Erythroblast (primary cell): ENCODE results near the gene ORC1.

ENCODE experiments used
- GATA1 ChIP-seq: IDR thresholded peaks from 2 replicates; pipeline ENCODE4 v1.6.1; 2011; ENCODE audit warnings: low read depth, mild to moderate bottlenecking, control low read depth, low read length, moderate library complexity
- POLR2A ChIP-seq: IDR thresholded peaks from 2 replicates; pipeline ENCODE4 v1.6.1; 2011; ENCODE audit warnings: mild to moderate bottlenecking, low read length

DNA sequence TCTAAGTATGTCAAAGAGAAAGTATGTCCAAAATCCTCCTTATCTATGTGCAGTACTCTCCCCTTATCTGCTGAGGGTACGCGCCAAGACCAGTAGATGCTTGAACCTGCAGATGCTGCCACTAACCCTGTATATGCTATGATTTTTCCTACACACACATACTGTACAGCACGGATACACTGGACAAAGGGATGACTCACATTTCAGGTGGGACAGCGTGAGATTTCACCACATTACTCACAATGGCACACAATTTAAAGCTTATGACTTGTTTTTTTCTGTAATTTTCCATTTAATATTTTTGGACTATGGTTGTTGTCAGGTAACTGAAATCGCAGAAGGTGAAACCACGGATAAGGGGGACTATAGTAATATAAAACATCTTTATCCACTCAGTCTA lies 4.1 kb downstream of the ORC1 start:
- TF ChIP-seq POLR2A (no peak), GATA1 (no peak)
